Caco-2 (cell line): ENCODE results near the gene PRDM5. TPM values are rescaled to one million over a fixed set of nuclear protein-coding genes. Genes with fewer than 3 reads are reported as not detected.

Experiments used
- BruUV-seq: library from RNA; stranded (reverse); fragments of 400-500 nt; replicated peaks from 2 replicates; lab custom pipeline; 2021; lab: Mats Ljungman, UMichigan
- CTCF ChIA-PET: fragments of 300-600 bp; sonication (Branson Sonifier 250); formaldehyde crosslinking; loops from one replicate; lab custom pipeline; 2022; ENCODE audit warnings: antibody characterized with exemption; lab: Charles Lee
- POLR2A ChIA-PET: fragments of 300-600 bp; sonication (Branson Sonifier 250); formaldehyde crosslinking; loops from one replicate; lab custom pipeline; 2022; ENCODE audit warnings: antibody characterized with exemption; lab: Charles Lee
- DNase-seq, 2 experiments: peaks; one replicate each; pipeline versions ENCODE4 v3.0.0 to v3.0.0-alpha.2; 2020 to 2022
- H3K27me3 ChIP-seq: replicated peaks from 2 replicates; pipeline ENCODE4 v1.6.0; 2011; ENCODE audit warnings: low read length; ENCODE audit not compliant: control insufficient read depth, insufficient read depth
- H3K36me3 ChIP-seq: 2 replicates; pipeline ENCODE4 v1.5.1; 2011; ENCODE audit warnings: low read length; ENCODE audit not compliant: control insufficient read depth, insufficient read depth
- H3K4me1 ChIP-seq: fragments of 250-450 bp; sonication (Bioruptor Pico); 2 replicates; pipeline ENCODE4 v1.5.1; 2020; ENCODE audit warnings: mild to moderate bottlenecking
- H3K4me3 ChIP-seq: 2 replicates; pipeline ENCODE4 v1.5.1; 2011; ENCODE audit warnings: low read depth, mild to moderate bottlenecking, control low read depth, low read length
- H3K9me3 ChIP-seq: fragments of 250-450 bp; sonication (Bioruptor Pico); 2 replicates; pipeline ENCODE4 v1.5.1; 2020; ENCODE audit warnings: mild to moderate bottlenecking, moderate library complexity
- H3K27ac Mint-ChIP-seq: one replicate; pipeline ENCODE4 v1.8.0; 2022; ENCODE audit warnings: mixed read lengths; ENCODE audit not compliant: unreplicated experiment
- H3K27me3 Mint-ChIP-seq: one replicate; pipeline ENCODE4 v1.8.0; 2022; ENCODE audit warnings: mixed read lengths; ENCODE audit not compliant: insufficient read depth, unreplicated experiment
- H3K36me3 Mint-ChIP-seq: one replicate; pipeline ENCODE4 v1.8.0; 2022; ENCODE audit warnings: mild to moderate bottlenecking, mixed read lengths; ENCODE audit not compliant: insufficient read depth, unreplicated experiment
- H3K4me1 Mint-ChIP-seq: one replicate; pipeline ENCODE4 v1.8.0; 2022; ENCODE audit warnings: low read depth, mixed read lengths; ENCODE audit not compliant: unreplicated experiment
- H3K4me3 Mint-ChIP-seq: one replicate; pipeline ENCODE4 v1.8.0; 2022; ENCODE audit warnings: mild to moderate bottlenecking, moderate library complexity, mixed read lengths; ENCODE audit not compliant: unreplicated experiment
- H3K9me3 Mint-ChIP-seq: one replicate; pipeline ENCODE4 v1.8.0; 2022; ENCODE audit warnings: mixed read lengths; ENCODE audit not compliant: unreplicated experiment
- CTCF ChIP-seq, 2 experiments: fragments of 200-600 bp in 1 of 2; IDR thresholded peaks; 1 replicate in 1 of 2; 2 replicates in 1 of 2; pipeline versions ENCODE4 v1.5.1 to v1.8.0; 2011 to 2022; ENCODE audit warnings: antibody characterized with exemption in 1 of 2, control low read depth in 1 of 2, inconsistent platforms in 1 of 2, low read depth in 1 of 2, low read length in 1 of 2, mild to moderate bottlenecking in 1 of 2, moderate library complexity in 1 of 2; ENCODE audit not compliant: insufficient read depth in 1 of 2, severe bottlenecking in 1 of 2, unreplicated experiment in 1 of 2
- intact Hi-C: fragments of 100-400 bp; cut with micrococcal nuclease; formaldehyde crosslinking; loops from one replicate; pipeline ENCODE4 v1.10.0; 2022; ENCODE audit not compliant: unreplicated experiment
- total RNA-seq: library from RNA; stranded (reverse); gene quantifications from 2 replicates; pipeline ENCODE4 v1.2.3, GENCODE V29; 2022

The PRDM5 gene
- total RNA-seq, 1 experiment from 2014 or later = 14.3 TPM

- H3K27me3 ChIP-seq = no peaks in the 10 kb centered on the region
- H3K27ac Mint-ChIP-seq = no peak overlapping the region
- H3K27me3 Mint-ChIP-seq = no peaks in the 10 kb centered on the region
- H3K36me3 ChIP-seq = no peaks in the 10 kb centered on the region
- no peaks in the 10 kb centered on the region for H3K9me3 Mint-ChIP-seq
- no peak overlapping the region for H3K4me3 ChIP-seq
- intact Hi-C loops = no loop called here
- POLR2A ChIA-PET = no interaction called here
- CTCF ChIA-PET = no interaction called here
- no peaks in the 10 kb centered on the region for H3K4me1 ChIP-seq
- no TSS peak for BruUV-seq
- TF ChIP-seq CTCF (IDR thresholded peaks at IDR 0.05; ENCODE audit: insufficient read depth in 1 of 2, low read depth in 1 of 2, low read length in 1 of 2, severe bottlenecking in 1 of 2, unreplicated experiment in 1 of 2) = no peak
- no peaks in the 10 kb centered on the region for H3K36me3 Mint-ChIP-seq
- H3K9me3 ChIP-seq = no peaks in the 10 kb centered on the region
- DNase-seq = no peak
- no peaks in the 10 kb centered on the region for H3K4me1 Mint-ChIP-seq
- H3K4me3 Mint-ChIP-seq = no peak overlapping the region
These were observed 83.1 kb downstream of the PRDM5 start for GRCh38 chr4:120839334-120839973.

GRCh38 chr4:120838784-120839183 is 83.7 kb downstream of the PRDM5 start:
- H3K9me3 ChIP-seq = no peaks in the 10 kb centered on the region
- H3K4me3 ChIP-seq = no peak overlapping the region
- no peaks in the 10 kb centered on the region for H3K27me3 ChIP-seq
- no peak for TF ChIP-seq CTCF (IDR thresholded peaks at IDR 0.05; ENCODE audit: insufficient read depth in 1 of 2, low read depth in 1 of 2, low read length in 1 of 2, severe bottlenecking in 1 of 2, unreplicated experiment in 1 of 2)
- no peaks in the 10 kb centered on the region for H3K9me3 Mint-ChIP-seq
- H3K4me1 ChIP-seq = no peaks in the 10 kb centered on the region
- ChIA-PET CTCF (no interaction called here), POLR2A (no interaction called here)
- intact Hi-C loops = no loop called here
- BruUV-seq = no TSS peak
- no peak overlapping the region for H3K27ac Mint-ChIP-seq
- no peaks in the 10 kb centered on the region for H3K27me3 Mint-ChIP-seq
- H3K4me3 Mint-ChIP-seq = no peak overlapping the region
- H3K36me3 ChIP-seq = no peaks in the 10 kb centered on the region
- no peaks in the 10 kb centered on the region for H3K36me3 Mint-ChIP-seq
- H3K4me1 Mint-ChIP-seq = no peaks in the 10 kb centered on the region
- DNase-seq = no peak

- H3K4me3 Mint-ChIP-seq = no peak overlapping the region
- H3K36me3 Mint-ChIP-seq = no peaks in the 10 kb centered on the region
- no peaks in the 10 kb centered on the region for H3K9me3 ChIP-seq
- no peak for TF ChIP-seq CTCF (IDR thresholded peaks at IDR 0.05; ENCODE audit: insufficient read depth in 1 of 2, low read depth in 1 of 2, low read length in 1 of 2, severe bottlenecking in 1 of 2, unreplicated experiment in 1 of 2)
- no peaks in the 10 kb centered on the region for H3K27me3 ChIP-seq
- no peaks in the 10 kb centered on the region for H3K9me3 Mint-ChIP-seq
- H3K36me3 ChIP-seq = no peaks in the 10 kb centered on the region
- intact Hi-C loops = no loop called here
- CTCF ChIA-PET = no interaction called here
- H3K27ac Mint-ChIP-seq = no peak overlapping the region
- H3K4me1 Mint-ChIP-seq = no peaks in the 10 kb centered on the region
- DNase-seq = no peak
- H3K4me1 ChIP-seq = no peaks in the 10 kb centered on the region
- BruUV-seq = no TSS peak
- H3K27me3 Mint-ChIP-seq = no peaks in the 10 kb centered on the region
- POLR2A ChIA-PET = no interaction called here
- no peak overlapping the region for H3K4me3 ChIP-seq
These were observed 84.9 kb downstream of the PRDM5 start for GRCh38 chr4:120837656-120838055.
